ENCODE measurements around the gene MLYCD.

Gene MLYCD

DNA sequence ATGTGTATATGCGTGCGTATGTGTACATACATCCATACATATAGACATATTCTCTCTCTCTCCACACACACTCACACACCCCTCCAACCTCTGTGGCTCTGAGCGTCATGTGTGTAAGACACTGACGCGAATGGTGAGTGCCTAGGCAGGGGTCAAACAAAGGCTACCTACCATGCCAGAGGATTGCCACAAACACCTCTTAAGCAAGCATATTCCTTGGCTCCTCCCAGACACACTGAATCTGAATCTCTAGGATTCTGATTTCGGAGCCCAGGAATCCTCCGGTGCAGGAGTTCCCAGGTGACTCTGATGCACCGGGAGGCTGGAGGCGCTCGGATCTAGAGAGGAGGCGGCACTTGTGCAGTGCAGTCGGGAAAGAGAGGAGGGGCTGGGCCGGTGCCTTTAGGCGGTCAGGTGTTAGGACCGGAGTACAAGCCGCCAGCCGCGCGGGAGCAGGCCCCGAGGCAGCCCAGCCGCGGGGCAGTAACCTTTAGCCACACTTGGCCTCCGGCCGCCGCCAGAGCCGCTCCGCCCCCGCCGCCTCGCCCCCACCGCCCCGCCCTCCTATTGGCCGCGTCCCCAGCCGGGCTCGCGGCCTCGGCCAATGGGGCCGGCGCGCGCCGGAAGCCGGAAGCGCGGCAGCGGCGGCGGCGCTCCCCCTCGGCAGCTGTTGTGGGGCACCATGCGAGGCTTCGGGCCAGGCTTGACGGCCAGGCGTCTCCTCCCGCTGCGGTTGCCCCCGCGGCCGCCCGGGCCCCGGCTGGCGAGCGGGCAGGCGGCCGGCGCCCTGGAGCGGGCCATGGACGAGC is at the start of gene MLYCD:
MLYCD (plus strand) TSS at position 653 of the 809 bp plus-strand sequence; CDS start at position 683, 30 bp downstream.
- DNase-seq: no peak

DNA sequence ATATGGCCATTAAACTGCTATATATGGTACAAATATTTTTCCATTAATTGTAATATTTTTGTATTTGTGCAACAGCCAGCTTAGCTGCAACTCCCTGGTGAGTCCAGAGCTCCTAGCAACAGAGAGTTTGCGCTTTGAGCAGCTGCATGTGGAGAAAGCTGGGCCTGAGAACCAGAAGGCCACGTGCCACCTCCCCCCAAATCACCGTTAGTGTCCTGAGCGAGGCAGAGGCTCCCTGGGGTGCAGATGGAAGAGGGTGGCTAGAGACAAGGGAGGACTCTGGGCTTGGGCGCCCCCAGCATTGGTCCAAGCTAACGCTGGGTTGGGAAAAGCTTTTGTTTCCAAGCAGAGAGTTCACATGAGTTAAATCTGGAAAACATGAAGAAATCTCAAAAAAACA is 49.5 kb upstream of the MLYCD start:
- no peak for DNase-seq

DNA sequence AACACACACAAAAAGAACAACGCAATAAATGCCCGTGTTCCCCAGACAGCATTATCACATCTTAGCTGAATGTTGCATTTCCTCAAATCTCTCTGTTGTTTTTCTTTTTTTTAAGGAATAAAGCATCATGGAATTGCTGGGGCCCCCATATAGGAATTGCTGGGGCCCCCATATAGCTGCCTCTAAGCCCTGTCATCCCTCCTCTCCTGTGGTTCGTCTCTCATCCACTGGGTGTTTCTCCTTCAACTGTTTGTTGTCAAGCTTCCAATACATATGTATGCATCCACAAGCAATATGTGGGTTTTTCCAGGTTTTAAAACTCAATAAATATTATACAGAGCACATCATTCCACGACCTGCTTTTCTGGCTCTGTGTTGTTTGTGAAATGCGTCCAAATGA is 48.0 kb upstream of the MLYCD start:
- no peak for DNase-seq

DNA sequence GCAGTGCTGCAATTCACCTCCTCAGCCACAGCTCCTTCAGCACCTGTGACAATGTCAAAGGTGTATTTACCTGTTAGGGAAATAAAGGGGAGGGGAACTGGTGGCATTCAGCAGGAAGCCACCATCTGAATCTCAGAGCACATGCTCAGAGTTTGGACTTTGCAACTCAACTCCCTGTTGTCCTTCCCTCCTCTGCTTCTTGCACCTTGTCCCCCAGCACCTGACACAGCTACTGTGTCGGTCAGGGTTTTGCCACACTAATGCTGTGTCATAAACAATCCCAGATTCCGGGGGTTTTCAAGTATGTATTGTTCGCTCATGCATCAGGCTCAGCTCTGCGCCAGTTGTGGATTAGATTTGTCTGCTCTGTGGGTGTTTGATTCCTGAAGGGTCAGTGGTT is 47.4 kb upstream of the MLYCD start:
- no peak for DNase-seq

DNA sequence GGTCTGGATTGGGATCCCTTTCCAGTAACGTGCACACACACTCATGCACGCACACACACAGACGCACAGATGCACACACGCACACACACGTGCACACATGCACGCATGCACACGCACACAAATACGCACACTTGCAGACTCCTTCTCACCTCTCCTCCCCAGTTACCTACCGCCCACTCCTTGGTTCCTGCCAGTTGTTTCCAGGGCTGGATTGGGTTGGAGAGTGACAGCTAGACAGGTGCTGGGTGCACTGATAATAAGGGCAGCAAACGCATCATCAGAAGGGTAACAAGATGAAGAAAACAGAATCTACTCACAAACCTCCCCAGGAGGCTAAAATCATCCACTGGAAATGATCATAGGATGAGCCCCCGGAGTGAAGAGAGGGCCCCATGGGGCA is 46.1 kb upstream of the MLYCD start:
- DNase-seq: no peak

DNA sequence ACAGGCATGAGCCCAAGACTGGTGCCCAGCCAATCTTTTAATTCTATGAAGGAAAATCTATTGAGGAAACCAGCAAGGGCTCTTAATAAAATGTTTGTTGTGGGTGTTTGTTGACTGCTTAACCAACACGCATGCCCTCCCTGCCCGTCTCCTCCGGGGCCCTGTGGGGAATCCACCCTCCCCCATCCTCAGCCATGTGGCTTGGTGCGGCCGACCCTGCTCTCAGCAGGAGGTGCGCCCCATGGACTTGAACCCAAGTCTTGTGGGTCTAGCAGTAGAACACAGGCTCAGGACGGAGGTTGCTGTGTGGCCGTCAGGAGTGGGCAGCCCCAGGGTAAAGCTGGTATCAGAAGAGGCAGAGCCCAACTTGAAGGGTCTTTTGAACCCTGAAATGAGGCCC is 45.1 kb upstream of the MLYCD start:
- no peak for DNase-seq

DNA sequence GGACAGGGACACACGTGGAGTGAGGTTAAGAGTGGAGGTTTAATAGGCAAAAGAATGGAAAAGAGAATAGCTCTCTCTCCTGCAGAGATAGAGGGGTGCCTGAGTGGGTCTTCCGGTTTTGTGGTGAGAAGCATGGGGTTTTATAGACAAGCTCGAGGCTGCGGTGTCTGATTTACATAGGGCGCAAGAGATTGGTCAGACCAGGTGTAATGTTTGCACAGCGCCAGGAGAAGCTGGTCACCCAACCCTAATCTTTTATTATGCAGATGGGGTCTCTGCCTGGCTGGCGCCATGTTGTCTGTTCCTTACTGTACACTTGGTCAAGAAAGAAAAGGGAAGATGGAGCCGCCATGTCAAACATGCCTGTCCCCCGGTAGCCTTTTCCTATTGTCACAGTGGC is 44.5 kb upstream of the MLYCD start:
- no peak for DNase-seq

DNA sequence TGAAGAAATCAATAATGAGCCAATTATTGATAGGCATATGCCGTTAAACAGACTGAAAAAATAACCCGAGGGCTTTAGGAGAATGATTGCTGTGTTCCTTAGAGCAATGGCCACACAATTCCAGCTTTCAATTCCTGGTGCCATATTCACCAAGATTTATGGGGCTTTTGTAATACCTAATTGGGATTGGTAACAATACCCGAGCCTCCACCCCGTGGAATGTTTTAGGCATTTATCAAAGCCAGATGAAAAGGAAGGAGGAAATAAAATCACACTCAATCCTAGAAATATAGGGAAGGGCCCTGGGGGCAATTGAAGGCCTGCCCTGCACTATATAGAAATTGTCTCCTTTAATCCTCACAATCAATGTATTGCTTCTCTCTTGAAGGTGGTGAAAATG is 42.1 kb upstream of the MLYCD start:
- DNase-seq: no peak

DNA sequence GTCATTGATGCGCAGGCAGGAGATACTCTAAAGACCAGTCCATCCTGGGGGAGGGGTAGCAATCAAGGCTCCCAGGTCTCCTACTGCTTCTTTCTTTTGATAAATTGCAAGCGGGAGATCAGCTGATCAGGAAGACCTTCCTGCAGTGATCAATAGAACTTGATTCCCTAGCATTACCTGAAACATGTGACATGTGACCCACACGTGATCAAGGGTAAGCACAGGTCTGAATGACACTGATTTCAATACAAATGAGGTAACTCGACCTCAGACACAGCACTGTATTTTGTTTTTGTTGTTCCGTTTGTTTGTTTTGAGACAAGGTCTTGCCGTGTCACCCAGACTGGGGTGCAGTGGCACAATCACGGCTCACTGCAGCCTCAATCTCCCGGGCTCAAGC is 39.6 kb upstream of the MLYCD start:
- DNase-seq: no peak

DNA sequence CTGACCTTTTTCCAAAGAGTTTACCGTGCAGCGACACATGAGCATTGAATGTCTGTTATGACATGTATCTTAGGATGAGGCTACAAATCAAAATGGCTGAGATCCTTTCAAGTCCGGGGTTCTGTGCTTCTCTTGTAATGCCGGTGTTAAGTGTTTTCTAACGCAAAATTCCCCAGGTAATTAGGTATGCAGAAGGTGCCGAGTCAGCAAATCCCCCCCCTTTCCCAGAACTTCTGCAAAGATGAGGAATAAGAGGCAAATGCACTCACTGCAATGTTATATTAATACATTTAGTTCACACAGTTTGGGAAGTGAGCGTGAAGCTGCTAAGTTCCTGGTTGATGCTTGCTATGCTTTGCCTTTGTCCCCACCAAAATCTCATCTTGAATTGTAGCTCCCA is 36.3 kb upstream of the MLYCD start:
- DNase-seq: no peak

DNA sequence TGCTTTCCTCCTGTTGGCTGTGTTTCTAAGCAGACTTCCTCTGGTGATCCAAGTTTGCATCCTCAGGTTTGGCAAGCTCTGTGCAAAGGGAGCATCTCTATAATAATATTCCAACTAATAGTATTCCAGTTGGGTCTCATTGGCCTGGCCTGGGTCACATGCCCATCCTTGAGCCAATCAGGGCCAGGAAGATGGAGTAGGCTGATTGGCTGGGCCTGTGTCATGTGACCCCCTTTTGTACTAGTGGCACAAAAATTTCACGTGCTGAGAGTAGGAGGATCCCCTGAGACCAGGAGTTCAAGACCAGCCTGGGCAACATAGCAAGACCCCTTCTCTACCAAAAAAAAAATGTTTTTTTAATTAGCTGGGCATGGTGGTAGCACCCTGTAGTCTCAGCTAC is 35.2 kb upstream of the MLYCD start:
- no peak for DNase-seq

DNA sequence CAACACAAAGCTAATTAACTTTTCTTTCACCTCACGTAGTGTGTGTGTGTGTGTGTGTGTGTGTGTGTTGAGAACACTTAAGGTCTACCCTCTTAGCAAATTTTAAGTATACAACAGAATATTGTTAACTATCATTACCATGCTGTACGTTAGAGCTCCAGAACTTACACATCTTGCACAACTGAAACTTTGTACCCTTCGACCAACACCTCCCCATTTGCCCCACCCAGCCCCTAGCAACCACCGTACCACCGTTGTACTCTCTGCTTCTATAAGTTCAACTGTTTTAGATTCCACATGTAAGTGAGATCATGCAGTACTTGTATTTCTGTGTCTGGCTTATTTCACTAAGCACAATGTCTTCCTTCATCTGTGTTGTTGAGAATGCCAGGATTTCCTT is 28.1 kb upstream of the MLYCD start:
- no peak for DNase-seq

DNA sequence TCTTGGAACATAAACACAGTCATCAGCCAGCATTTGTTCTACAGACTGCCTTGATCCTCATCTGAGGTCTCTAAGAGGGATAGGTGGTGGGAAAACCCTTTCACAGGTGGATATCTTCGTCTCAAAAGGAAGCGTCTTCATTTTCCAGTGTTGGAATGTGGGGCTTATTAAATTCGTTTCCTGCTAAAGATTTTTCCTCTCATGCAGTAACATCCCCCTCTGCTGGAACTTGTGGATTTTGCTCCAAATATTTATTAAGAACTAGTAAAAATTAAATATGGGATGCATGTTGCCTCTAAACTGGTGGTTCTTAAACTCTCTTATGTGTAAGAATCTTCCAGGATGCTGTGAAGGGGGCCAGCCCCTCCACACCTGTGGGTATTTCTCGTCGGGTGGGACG is 20.1 kb upstream of the MLYCD start:
- no peak for DNase-seq

DNA sequence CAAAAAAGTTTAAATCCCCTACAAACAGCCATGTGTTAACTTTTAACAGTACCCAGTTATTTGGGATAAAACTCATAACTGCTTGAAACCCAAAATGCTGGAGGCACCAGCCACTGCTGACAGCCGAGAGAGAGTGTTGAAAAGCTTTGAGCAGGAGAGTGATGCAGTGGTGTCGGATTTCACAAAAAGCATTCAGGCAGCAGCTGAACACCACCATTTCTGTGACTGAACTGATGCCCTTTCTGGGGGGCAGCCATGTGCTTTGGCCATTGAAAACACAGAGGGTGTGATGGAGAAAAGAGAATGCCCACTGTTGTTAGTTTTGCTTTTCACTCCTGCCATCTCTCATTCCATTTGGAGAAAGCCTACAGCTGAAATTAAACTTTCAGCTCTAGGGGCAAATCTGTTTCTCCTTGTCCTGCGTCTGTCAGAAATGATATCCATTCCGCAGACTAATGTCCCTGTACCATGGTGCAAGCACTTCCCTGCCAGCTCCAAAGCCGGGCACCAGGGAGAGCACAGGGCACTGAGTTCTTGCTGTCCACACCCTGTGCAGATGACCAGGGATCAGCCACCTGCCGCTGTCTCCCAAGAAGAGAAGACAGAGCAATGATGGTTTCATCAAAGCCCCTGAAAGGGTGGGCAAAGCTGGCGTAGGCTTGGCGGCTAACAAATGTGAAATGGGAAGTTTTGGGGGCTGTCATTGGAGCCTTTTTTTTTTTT is 16.6 kb upstream of the MLYCD start:
- DNase-seq: no peak

DNA sequence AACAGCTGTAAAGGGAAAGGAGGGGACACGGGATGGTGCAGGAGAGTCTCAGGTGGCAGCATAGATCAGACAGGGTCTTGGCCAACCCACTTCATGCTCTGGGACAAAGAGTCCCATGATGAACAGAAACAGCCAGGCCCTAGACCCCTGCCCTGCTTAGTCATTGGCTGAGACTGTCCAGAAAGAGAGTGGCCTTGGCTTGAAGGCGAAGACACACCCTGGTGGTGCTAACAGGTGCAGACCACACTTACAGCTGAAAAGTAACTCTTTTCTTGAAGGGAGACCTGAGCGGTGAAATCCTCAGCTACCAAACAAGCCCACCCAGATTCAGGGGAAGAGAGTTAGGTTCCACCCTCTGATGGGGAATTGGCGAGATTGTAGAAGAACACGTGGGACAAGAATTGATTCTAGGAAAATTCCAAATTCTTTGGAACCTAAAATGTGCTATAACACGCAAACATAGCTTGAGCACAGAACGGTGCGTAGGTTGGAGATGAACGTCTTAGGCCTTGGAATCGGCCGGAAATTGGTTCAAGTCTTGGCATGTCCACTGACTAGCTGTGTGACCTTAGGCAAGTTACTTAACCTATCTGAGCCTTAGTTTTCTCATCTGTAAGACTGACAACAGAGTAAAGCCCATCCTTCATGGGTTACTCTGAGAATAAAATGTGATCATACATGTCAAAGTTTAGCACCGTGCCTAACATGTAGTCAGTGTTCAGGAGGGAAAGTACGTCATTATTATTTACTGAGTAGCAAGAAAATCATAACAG is 12.5 kb upstream of the MLYCD start:
- no peak for DNase-seq

DNA sequence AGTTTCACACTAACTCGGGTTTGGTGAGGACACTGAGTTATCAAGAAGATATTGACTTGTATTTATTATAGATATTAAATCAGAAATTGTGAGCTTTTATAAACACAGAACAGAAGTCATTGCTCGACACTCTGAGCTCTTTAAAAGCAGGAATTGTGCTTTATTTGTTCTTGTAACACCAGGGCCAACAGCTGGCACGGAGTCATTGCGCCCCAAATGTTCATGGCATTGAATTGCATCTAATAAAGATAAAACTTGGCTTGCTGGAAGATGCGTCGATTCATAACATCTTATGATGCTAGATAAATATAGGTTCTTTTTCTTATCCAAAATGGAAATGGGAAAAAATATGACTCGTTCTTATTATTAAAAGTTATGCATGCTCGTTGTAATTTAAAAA is 11.8 kb upstream of the MLYCD start:
- no peak for DNase-seq

DNA sequence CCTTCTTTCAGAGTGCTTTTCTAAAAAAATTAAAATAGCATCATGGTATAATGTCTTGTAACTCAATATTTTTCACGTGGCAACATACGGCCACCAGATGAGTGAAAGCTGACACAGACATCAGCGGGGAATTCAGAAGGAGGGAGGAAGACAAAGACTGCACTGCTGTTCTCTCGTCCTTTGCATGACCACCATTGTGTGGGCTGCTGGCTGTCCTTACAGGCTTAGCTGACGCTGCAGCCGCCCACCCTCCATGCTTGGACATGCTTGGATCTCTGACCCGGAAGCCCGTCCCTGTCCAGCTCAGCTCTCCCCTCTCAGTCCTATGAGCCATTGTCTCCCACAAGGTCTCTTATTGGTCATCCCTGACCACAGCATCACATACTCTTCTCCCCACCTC is 11.4 kb upstream of the MLYCD start:
- no peak for DNase-seq

DNA sequence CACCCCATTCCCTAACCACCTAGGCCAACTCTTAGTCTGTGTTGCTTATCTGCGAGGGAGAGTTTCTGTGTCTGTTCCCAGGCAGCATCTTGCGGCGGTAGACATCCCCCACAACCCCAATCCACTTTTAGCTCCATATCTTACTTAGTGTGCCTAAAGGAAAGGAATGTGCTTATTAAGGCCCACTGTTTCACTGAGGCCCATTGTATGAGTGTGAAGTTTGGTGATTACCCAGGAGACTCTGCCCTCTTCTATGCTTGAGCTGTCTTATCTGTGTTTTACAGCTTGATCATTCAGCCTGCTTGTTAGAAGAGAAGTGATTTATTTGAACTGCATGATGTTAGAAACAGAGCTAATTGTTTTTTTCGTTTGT is 10.3 kb upstream of the MLYCD start:
- DNase-seq: no peak

DNA sequence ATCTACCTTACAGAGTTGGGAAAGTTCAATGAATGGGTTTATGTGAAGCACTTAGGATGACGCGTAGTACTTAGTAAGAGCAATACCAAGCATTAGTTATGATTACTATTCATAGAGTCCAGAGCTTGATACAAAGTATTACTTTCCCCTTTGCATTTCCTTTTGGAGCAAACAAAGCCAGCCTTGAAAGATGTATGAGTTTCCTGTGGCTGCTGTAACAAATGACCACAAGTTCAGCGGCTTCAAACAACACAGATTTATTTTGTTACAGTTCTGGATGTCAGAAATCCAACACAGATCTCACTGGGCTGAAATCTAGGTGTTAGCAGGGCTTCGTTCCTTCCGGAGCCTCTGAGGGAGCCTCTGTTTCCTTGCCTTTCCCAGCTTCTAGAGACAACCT is 8.6 kb upstream of the MLYCD start:
- DNase-seq: no peak

DNA sequence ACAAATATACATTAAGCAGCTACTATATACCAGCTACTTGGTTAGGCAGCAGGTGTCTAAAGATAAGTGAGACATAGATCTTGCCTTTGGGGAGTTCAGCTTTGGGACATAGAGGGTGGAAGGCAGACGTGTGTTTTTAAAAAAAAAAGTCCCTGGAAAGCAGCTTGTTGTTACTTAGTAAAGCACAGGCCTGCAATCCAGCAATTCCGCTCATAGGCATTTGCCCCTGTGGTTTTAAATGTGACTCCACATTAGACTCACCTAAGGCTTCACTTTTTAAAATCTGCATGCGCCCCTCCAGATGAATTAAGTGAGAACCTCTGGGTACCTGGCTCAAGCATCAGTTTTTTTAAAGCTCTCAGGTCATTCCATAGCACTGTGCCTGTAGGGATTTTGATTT is 7.2 kb upstream of the MLYCD start:
- no peak for DNase-seq

DNA sequence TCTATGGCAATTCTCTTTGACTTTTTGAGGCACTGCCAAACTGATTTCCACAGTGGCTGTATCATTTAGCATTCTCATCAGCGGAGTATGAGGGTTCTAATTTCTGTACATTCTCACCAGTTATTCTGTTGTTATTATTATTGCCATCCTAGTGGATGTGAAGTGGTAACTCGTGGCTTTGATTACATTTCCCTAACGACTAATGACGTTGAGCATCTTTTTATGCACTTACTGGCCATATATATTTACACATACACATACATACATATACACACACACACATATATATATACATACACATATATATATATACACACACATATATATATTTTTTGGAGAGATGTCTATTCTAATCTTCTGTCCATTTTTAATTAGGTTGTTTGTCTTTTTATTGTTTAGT is 3.7 kb upstream of the MLYCD start:
- DNase-seq: no peak

DNA sequence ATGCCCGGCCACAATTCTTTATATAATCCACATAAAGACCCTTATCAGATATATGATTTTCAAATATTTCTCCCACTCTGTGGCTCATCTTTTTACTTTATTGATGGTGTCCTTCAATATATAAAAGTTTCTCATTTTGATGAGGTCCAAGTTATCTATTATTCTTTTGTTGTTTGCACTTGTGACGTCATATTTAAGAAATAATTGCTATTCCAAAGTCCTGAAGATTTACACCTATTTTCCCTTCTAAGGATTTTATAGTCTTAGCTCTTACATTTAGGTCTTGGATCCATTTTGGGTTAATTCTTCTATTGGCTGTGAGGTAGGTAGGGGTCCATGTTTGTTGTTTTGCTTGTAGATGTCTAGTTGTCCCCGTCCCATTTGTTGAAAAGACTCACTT is 3.0 kb upstream of the MLYCD start:
- DNase-seq: no peak

DNA sequence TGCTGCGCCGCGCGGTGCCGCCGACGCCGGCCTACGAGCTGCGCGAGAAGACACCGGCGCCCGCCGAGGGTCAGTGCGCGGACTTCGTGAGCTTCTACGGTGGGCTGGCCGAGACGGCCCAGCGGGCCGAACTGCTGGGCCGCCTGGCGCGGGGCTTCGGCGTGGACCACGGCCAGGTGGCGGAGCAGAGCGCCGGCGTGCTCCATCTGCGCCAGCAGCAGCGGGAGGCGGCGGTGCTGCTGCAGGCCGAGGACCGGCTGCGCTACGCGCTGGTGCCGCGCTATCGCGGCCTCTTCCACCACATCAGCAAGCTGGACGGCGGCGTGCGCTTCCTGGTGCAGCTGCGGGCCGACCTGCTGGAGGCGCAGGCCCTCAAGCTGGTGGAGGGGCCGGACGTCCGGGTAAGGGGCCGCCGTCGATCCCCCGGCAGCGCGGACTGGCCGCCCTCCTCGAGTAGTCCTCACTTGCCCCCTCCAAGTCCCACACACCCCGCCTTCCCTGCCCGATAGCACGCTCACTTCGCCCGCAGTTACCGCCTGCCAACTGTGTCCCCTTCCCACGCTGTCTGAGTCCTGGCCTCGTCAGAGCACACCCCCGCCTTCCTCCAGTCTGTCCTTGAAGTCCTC is 470 bp downstream of the MLYCD start:
- no peak for DNase-seq

DNA sequence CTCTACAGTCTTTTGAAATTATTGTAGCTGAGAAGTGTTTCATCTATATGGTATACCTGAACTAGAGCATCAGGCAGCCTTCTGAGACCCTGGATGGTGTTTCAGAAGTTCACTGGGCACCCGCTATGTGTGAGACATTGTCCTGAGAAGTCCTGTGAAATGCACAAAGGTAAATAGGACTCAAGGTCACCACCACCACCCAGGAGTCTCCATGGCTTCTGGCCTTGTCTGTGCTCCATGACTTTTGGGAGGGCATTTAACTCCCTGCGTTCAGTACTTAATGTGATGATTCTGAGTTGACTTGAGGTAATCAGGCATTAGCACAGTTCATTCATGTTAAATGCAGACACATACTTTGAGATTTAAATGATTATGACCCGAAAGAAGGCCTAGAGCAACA is 1.1 kb downstream of the MLYCD start:
- no peak for DNase-seq
